PC-3 (cell line): ENCODE data around the gene PKP3. TPM values are rescaled to one million over a fixed set of nuclear protein-coding genes. Genes with fewer than 3 reads are reported as not detected.

ENCODE experiments used
- ATAC-seq: fragments of 200-7000 bp; cut with Tn5 transposase; 2 replicates; pipeline ENCODE4 v1.9.1; 2020; ENCODE audit warnings: mild to moderate bottlenecking, moderate library complexity
- BruUV-seq: library from RNA; stranded (reverse); fragments of 400-500 nt; replicated peaks from 2 replicates; lab custom pipeline; 2021; lab: Mats Ljungman, UMichigan
- CTCF ChIA-PET: fragments of 300-600 bp; sonication (Branson Sonifier 250); formaldehyde crosslinking; loops from one replicate; lab custom pipeline; 2022; ENCODE audit warnings: antibody characterized with exemption; lab: Charles Lee
- POLR2A ChIA-PET: fragments of 300-600 bp; sonication (Branson Sonifier 250); formaldehyde crosslinking; loops from one replicate; lab custom pipeline; 2022; ENCODE audit warnings: antibody characterized with exemption; ENCODE audit not compliant: unreplicated experiment; lab: Charles Lee
- DNase-seq: peaks from one replicate; pipeline ENCODE4 v3.0.0-alpha.2; 2015
- H2AFZ ChIP-seq: fragments of 300-600 bp; sonication (generic); 2 replicates; pipeline ENCODE4 v1.6.0; 2016; ENCODE audit warnings: antibody characterized with exemption, low read length
- H3F3A ChIP-seq: fragments of 300-600 bp; sonication (generic); one replicate; pipeline ENCODE4 v1.6.0; 2017; ENCODE audit warnings: antibody characterized with exemption, low read length, control low read depth, mild to moderate bottlenecking; ENCODE audit not compliant: unreplicated experiment
- H3K27ac ChIP-seq: fragments of 300-600 bp; sonication (generic); 2 replicates; pipeline ENCODE4 v1.5.1; 2016; ENCODE audit warnings: mild to moderate bottlenecking, low read length
- H3K27me3 ChIP-seq: fragments of 300-600 bp; sonication (generic); 2 replicates; pipeline ENCODE4 v1.6.1; 2016; ENCODE audit warnings: low read length, mixed read lengths
- H3K36me3 ChIP-seq: fragments of 300-600 bp; sonication (generic); 2 replicates; pipeline ENCODE4 v1.6.1; 2016; ENCODE audit warnings: low read depth, mixed run types, low read length, mixed read lengths
- H3K4me1 ChIP-seq: fragments of 300-600 bp; sonication (generic); 2 replicates; pipeline ENCODE4 v1.5.1; 2016; ENCODE audit warnings: low read length; ENCODE audit not compliant: insufficient read depth
- H3K4me2 ChIP-seq: fragments of 300-600 bp; sonication (generic); 2 replicates; pipeline ENCODE4 v1.6.0; 2016; ENCODE audit warnings: low read length
- H3K4me3 ChIP-seq: fragments of 300-600 bp; sonication (generic); 2 replicates; pipeline ENCODE4 v1.5.1; 2016; ENCODE audit warnings: mild to moderate bottlenecking, low read length, mixed read lengths
- H3K79me2 ChIP-seq: fragments of 300-600 bp; sonication (generic); 2 replicates; pipeline ENCODE4 v1.6.1; 2017; ENCODE audit warnings: low read length, mixed read lengths
- H3K9ac ChIP-seq: fragments of 300-600 bp; sonication (generic); 2 replicates; pipeline ENCODE4 v1.6.0; 2016; ENCODE audit warnings: mild to moderate bottlenecking, low read length
- H3K9me2 ChIP-seq: fragments of 300-600 bp; sonication (generic); replicated peaks from 2 replicates; pipeline ENCODE4 v1.6.1; 2016; ENCODE audit warnings: mixed run types, low read length, mixed read lengths
- H3K9me3 ChIP-seq: fragments of 300-600 bp; sonication (generic); 2 replicates; pipeline ENCODE4 v1.6.1; 2016; ENCODE audit warnings: low read length, mixed read lengths
- H4K20me1 ChIP-seq: fragments of 300-600 bp; sonication (generic); 2 replicates; pipeline ENCODE4 v1.6.1; 2016; ENCODE audit warnings: low read length, mixed read lengths
- CTCF ChIP-seq: fragments of 300-600 bp; sonication (generic); conservative IDR thresholded peaks from 2 replicates; pipeline ENCODE4 v1.5.1; 2017; ENCODE audit warnings: antibody characterized with exemption, low read depth, mild to moderate bottlenecking, low read length
- EZH2 ChIP-seq: fragments of 300-600 bp; sonication (generic); IDR thresholded peaks from one replicate; pipeline ENCODE4 v1.6.1; 2017; ENCODE audit warnings: antibody characterized with exemption, mild to moderate bottlenecking, low read length; ENCODE audit not compliant: unreplicated experiment
- EZH2phosphoT487 ChIP-seq: fragments of 300-600 bp; sonication (generic); IDR thresholded peaks from 2 replicates; pipeline ENCODE4 v1.6.1; 2018; ENCODE audit warnings: mild to moderate bottlenecking, antibody characterized with exemption, low read length, borderline replicate concordance
- intact Hi-C: fragments of 100-400 bp; cut with micrococcal nuclease; formaldehyde crosslinking; loops from 2 replicates; pipeline ENCODE4 v1.9.0; 2023
- total RNA-seq: library from RNA; depleted of rRNA; stranded (reverse); fragments of >200 nt; gene quantifications from 2 replicates; pipeline ENCODE4 v1.2.3, GENCODE V29; 2014

Gene PKP3
- total RNA-seq, 1 experiment from 2014 or later, result 218 TPM

GRCh38 chr11:415640-416041, 21.6 kb downstream of the PKP3 start:
- ChIA-PET CTCF (interaction anchor here (1.5 kb wide), 1 partner anchor 33 kb away, joined by 8 read pairs; no protein-coding TSS in a partner anchor), POLR2A (no interaction called here)
- H3K4me3 ChIP-seq, result peak overlapping the region; percentile 80
- H3K4me1 ChIP-seq, result peaks cover 27% of the 10 kb centered on the region
- no peaks in the 10 kb centered on the region for H3K36me3 ChIP-seq
- TF ChIP-seq CTCF (peak; percentile 21; the same call in 1 of the 2 replicates), EZH2 (no peak)
- no peaks in the 10 kb centered on the region for H3K9me2 ChIP-seq
- intact Hi-C loops, result loop anchor here (2.0 kb wide), 1 partner anchor 33 kb away; no protein-coding TSS in a partner anchor
- H2AFZ ChIP-seq, result no peak overlapping the region
- H3K79me2 ChIP-seq, result peaks cover 25% of the 10 kb centered on the region
- no peaks in the 10 kb centered on the region for H3F3A ChIP-seq
- no peaks in the 10 kb centered on the region for H4K20me1 ChIP-seq
- ATAC-seq, result no peak
- BruUV-seq, result no TSS peak
- DNase-seq, result no peak
- H3K27ac ChIP-seq, result no peak overlapping the region
- peak overlapping the region; percentile 98 for H3K4me2 ChIP-seq
- no peaks in the 10 kb centered on the region for H3K27me3 ChIP-seq
- H3K9ac ChIP-seq, result no peak overlapping the region
- H3K9me3 ChIP-seq, result no peaks in the 10 kb centered on the region

GRCh38 chr11:416051-416756, 22.2 kb downstream of the PKP3 start:
- H2AFZ ChIP-seq, result peak overlapping the region; percentile 82
- BruUV-seq, result no TSS peak
- H3K9ac ChIP-seq, result peak overlapping the region; percentile 56
- H3K4me2 ChIP-seq, result peak overlapping the region; percentile 98
- peaks cover 25% of the 10 kb centered on the region for H3K79me2 ChIP-seq
- no peaks in the 10 kb centered on the region for H3K9me2 ChIP-seq
- DNase-seq, result no peak
- H3K27ac ChIP-seq, result no peak overlapping the region
- TF ChIP-seq EZH2, result no peak
- no peak for TF ChIP-seq CTCF
- no peak for TF ChIP-seq EZH2phosphoT487
- H3K9me3 ChIP-seq, result no peaks in the 10 kb centered on the region
- no peaks in the 10 kb centered on the region for H3K27me3 ChIP-seq
- POLR2A ChIA-PET, result no interaction called here
- peaks cover 27% of the 10 kb centered on the region for H3K4me1 ChIP-seq
- H3K4me3 ChIP-seq, result peak overlapping the region; percentile 80
- no peaks in the 10 kb centered on the region for H3K36me3 ChIP-seq
- no peaks in the 10 kb centered on the region for H4K20me1 ChIP-seq
- H3F3A ChIP-seq, result no peaks in the 10 kb centered on the region
- CTCF ChIA-PET, result interaction anchor here (1.5 kb wide), 1 partner anchor 32 kb away, joined by 8 read pairs; no protein-coding TSS in a partner anchor
- intact Hi-C loops, result no loop called here
- peak; percentile 13 for ATAC-seq
